ENCODE results near the gene CAMK1G. TPM values are rescaled to one million over a fixed set of nuclear protein-coding genes. Genes with fewer than 3 reads are reported as not detected.

CAMK1G gene
- total RNA-seq, 2 experiments from 2014 or later, result not detected

GRCh38 chr1:209646558-209646957, 63.0 kb downstream of the CAMK1G start:
- Mint-ChIP-seq H3K36me3 (no peaks in the 10 kb centered on the region), H3K4me3 (no peak overlapping the region), H3K27ac (no peak overlapping the region), H3K9me3 (ENCODE audit: low read depth) (no peaks in the 10 kb centered on the region), H3K4me1 (peaks cover 20% of the 10 kb centered on the region), H3K27me3 (no peaks in the 10 kb centered on the region)
- CTCF ChIA-PET, result no interaction called here
- no peak for ATAC-seq
- DNase-seq, result no peak

- ATAC-seq (no peak), DNase-seq (no peak)
- Mint-ChIP-seq H3K27me3 (no peaks in the 10 kb centered on the region), H3K4me3 (no peak overlapping the region), H3K9me3 (ENCODE audit: low read depth) (no peaks in the 10 kb centered on the region), H3K4me1 (peaks cover 24% of the 10 kb centered on the region), H3K36me3 (no peaks in the 10 kb centered on the region), H3K27ac (no peak overlapping the region)
- CTCF ChIA-PET, result no interaction called here
These were observed 63.6 kb downstream of the CAMK1G start for GRCh38 chr1:209647156-209647555.

GRCh38 chr1:209648346-209648745, 64.8 kb downstream of the CAMK1G start:
- CTCF ChIA-PET, result interaction anchor here (1.3 to 1.7 kb wide), 2 partner anchors 79 to 81 kb away, joined by 4 to 5 read pairs; no protein-coding TSS in a partner anchor

GRCh38 chr1:209648931-209649776, 65.6 kb downstream of the CAMK1G start:
- H3K4me1 Mint-ChIP-seq, result peaks cover 26% of the 10 kb centered on the region
- CTCF ChIA-PET, result interaction anchor here (0.7 to 1.7 kb wide), 6 partner anchors 10 to 82 kb away, joined by 3 to 5 read pairs (median 4); no protein-coding TSS in a partner anchor
- no peaks in the 10 kb centered on the region for H3K9me3 Mint-ChIP-seq (ENCODE audit: low read depth)
- no peaks in the 10 kb centered on the region for H3K27me3 Mint-ChIP-seq
- H3K36me3 Mint-ChIP-seq, result no peaks in the 10 kb centered on the region
- DNase-seq (no peak), ATAC-seq (no peak)
- H3K4me3 Mint-ChIP-seq, result no peak overlapping the region
- no peak overlapping the region for H3K27ac Mint-ChIP-seq

More at GRCh38 chr1:209648346-209648745, 64.8 kb downstream of the CAMK1G start:
- no peak for ATAC-seq
- no peak for DNase-seq
- Mint-ChIP-seq H3K27ac (no peak overlapping the region), H3K27me3 (no peaks in the 10 kb centered on the region), H3K4me3 (no peak overlapping the region), H3K9me3 (ENCODE audit: low read depth) (no peaks in the 10 kb centered on the region), H3K4me1 (peaks cover 26% of the 10 kb centered on the region), H3K36me3 (no peaks in the 10 kb centered on the region)

GRCh38 chr1:209650454-209650853, 66.9 kb downstream of the CAMK1G start:
- Mint-ChIP-seq H3K36me3 (no peaks in the 10 kb centered on the region), H3K27me3 (no peaks in the 10 kb centered on the region), H3K4me1 (peaks cover 26% of the 10 kb centered on the region), H3K4me3 (no peak overlapping the region), H3K9me3 (ENCODE audit: low read depth) (no peaks in the 10 kb centered on the region), H3K27ac (no peak overlapping the region)
- DNase-seq (no peak), ATAC-seq (no peak)
- CTCF ChIA-PET, result interaction anchor here (0.6 to 1.6 kb wide), 6 partner anchors 23 to 118 kb away, joined by 3 to 5 read pairs (median 4); no protein-coding TSS in a partner anchor

GRCh38 chr1:209651138-209651587, 67.6 kb downstream of the CAMK1G start:
- peak; percentile 99 for ATAC-seq
- CTCF ChIA-PET, result interaction anchor here (0.6 to 1.6 kb wide), 6 partner anchors 23 to 117 kb away, joined by 3 to 4 read pairs (median 4); no protein-coding TSS in a partner anchor
- peak; percentile 87 for DNase-seq

GRCh38 chr1:209652121-209652735, 68.7 kb downstream of the CAMK1G start, which contains the start of gene LAMB3:
LAMB3 (minus strand) TSS chr1:209652425; CDS start chr1:209650944, 1,481 bp downstream.
- Mint-ChIP-seq H3K4me1 (peaks cover 27% of the 10 kb centered on the region), H3K27ac (peak within 1 kb of the TSS; percentile 70), H3K4me3 (no peak within 1 kb of the TSS), H3K9me3 (ENCODE audit: low read depth) (no peaks in the 10 kb centered on the region), H3K36me3 (no peaks in the 10 kb centered on the region), H3K27me3 (no peaks in the 10 kb centered on the region)
- no peak for DNase-seq
- ATAC-seq, result no peak
- CTCF ChIA-PET, result interaction anchor here (0.6 to 2.6 kb wide), 7 partner anchors 13 to 80 kb away, joined by 3 to 8 read pairs (median 4); no protein-coding TSS in a partner anchor

More at GRCh38 chr1:209651138-209651587, 67.6 kb downstream of the CAMK1G start:
- no peaks in the 10 kb centered on the region for H3K27me3 Mint-ChIP-seq
- no peaks in the 10 kb centered on the region for H3K9me3 Mint-ChIP-seq (ENCODE audit: low read depth)
- H3K4me1 Mint-ChIP-seq, result peaks cover 26% of the 10 kb centered on the region
- H3K36me3 Mint-ChIP-seq, result no peaks in the 10 kb centered on the region
- peak overlapping the region; percentile 70 for H3K27ac Mint-ChIP-seq
- H3K4me3 Mint-ChIP-seq, result no peak overlapping the region

GRCh38 chr1:209652873-209653401, 69.4 kb downstream of the CAMK1G start:
- DNase-seq (peak; percentile 44), ATAC-seq (no peak)
- Mint-ChIP-seq H3K9me3 (ENCODE audit: low read depth) (no peaks in the 10 kb centered on the region), H3K27me3 (no peaks in the 10 kb centered on the region), H3K4me3 (no peak overlapping the region), H3K4me1 (peaks cover 29% of the 10 kb centered on the region), H3K36me3 (no peaks in the 10 kb centered on the region), H3K27ac (no peak overlapping the region)
- CTCF ChIA-PET, result interaction anchor here (0.6 to 2.6 kb wide), 6 partner anchors 12 to 80 kb away, joined by 3 to 8 read pairs (median 4); no protein-coding TSS in a partner anchor

- H3K36me3 Mint-ChIP-seq, result no peaks in the 10 kb centered on the region
- H3K9me3 Mint-ChIP-seq (ENCODE audit: low read depth), result no peaks in the 10 kb centered on the region
- H3K4me3 Mint-ChIP-seq, result no peak overlapping the region
- no peaks in the 10 kb centered on the region for H3K27me3 Mint-ChIP-seq
- no peak for DNase-seq
- no peak for ATAC-seq
- peaks cover 30% of the 10 kb centered on the region for H3K4me1 Mint-ChIP-seq
- no peak overlapping the region for H3K27ac Mint-ChIP-seq
- CTCF ChIA-PET, result interaction anchor here (1.8 to 2.6 kb wide), 2 partner anchors 27 to 39 kb away, joined by 4 to 8 read pairs; no protein-coding TSS in a partner anchor
These were observed 70.4 kb downstream of the CAMK1G start for GRCh38 chr1:209653915-209654351.

GRCh38 chr1:209655411-209656231, 72.1 kb downstream of the CAMK1G start:
- Mint-ChIP-seq H3K36me3 (no peaks in the 10 kb centered on the region), H3K4me1 (peaks cover 29% of the 10 kb centered on the region), H3K27me3 (no peaks in the 10 kb centered on the region), H3K27ac (no peak overlapping the region), H3K4me3 (no peak overlapping the region), H3K9me3 (ENCODE audit: low read depth) (no peaks in the 10 kb centered on the region)
- no peak for DNase-seq
- CTCF ChIA-PET, result interaction anchor here (1.0 to 1.2 kb wide), 2 partner anchors 13 to 19 kb away, joined by 3 read pairs; no protein-coding TSS in a partner anchor
- no peak for ATAC-seq

GRCh38 chr1:209657140-209657879, 73.8 kb downstream of the CAMK1G start:
- DNase-seq, result no peak
- CTCF ChIA-PET, result interaction anchor here (0.9 kb wide), 1 partner anchor 92 kb away, joined by 3 read pairs; no protein-coding TSS in a partner anchor
- no peak overlapping the region for H3K4me3 Mint-ChIP-seq
- no peaks in the 10 kb centered on the region for H3K36me3 Mint-ChIP-seq
- ATAC-seq, result peak; percentile 38
- H3K27me3 Mint-ChIP-seq, result no peaks in the 10 kb centered on the region
- H3K4me1 Mint-ChIP-seq, result peaks cover 19% of the 10 kb centered on the region
- no peak overlapping the region for H3K27ac Mint-ChIP-seq
- no peaks in the 10 kb centered on the region for H3K9me3 Mint-ChIP-seq (ENCODE audit: low read depth)

GRCh38 chr1:209657918-209658317, 74.4 kb downstream of the CAMK1G start:
- no peak overlapping the region for H3K4me3 Mint-ChIP-seq
- no peaks in the 10 kb centered on the region for H3K9me3 Mint-ChIP-seq (ENCODE audit: low read depth)
- DNase-seq (no peak), ATAC-seq (no peak)
- CTCF ChIA-PET, result no interaction called here
- H3K36me3 Mint-ChIP-seq, result no peaks in the 10 kb centered on the region
- H3K27me3 Mint-ChIP-seq, result no peaks in the 10 kb centered on the region
- H3K27ac Mint-ChIP-seq, result no peak overlapping the region
- peaks cover 18% of the 10 kb centered on the region for H3K4me1 Mint-ChIP-seq
